Measurements from ENCODE around the gene RNF2. TPM values are rescaled to one million over a fixed set of nuclear protein-coding genes. Genes with fewer than 3 reads are reported as not detected.

RNF2 gene
- total and polyA plus RNA-seq, 10 of the 15 experiments (the other 5 are each of a cell fraction or from before 2014, with no cell fraction given) = 4.8 to 36.3 (median 15.1) TPM

DNA sequence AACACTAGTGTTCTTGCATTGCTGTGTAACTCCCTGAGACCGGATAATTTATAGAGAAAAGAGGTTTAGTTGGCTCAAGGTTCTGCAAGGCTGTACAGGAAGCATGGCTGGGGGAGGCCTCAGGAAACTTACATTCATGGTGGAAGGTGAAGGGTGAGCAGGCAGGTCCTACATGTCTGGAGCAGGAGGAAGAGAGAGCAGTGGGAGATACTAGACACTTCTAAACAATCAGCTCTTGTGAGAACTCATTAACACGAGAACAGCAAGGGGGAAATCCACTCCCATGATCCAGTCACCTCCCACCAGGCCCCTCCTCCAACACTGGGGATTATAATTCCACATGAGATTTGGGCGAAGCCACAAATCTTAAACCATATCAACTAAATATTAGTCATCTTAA lies 30.1 kb downstream of the RNF2 start:
- TF ChIP-seq CBX5 (IDR thresholded peaks at IDR 0.05; ENCODE audit: low read depth) = no peak
- TF ChIP-seq BMI1 (IDR thresholded peaks at IDR 0.05; ENCODE audit: borderline replicate concordance) = no peak
- no peak for TF ChIP-seq MTA3 (IDR thresholded peaks at IDR 0.05; ENCODE audit: borderline replicate concordance, low read length)
- TF ChIP-seq SPI1 (IDR thresholded peaks at IDR 0.05; ENCODE audit: borderline replicate concordance, insufficient read depth, low read depth, low read length) = no peak
- TF ChIP-seq, protein P1, sequence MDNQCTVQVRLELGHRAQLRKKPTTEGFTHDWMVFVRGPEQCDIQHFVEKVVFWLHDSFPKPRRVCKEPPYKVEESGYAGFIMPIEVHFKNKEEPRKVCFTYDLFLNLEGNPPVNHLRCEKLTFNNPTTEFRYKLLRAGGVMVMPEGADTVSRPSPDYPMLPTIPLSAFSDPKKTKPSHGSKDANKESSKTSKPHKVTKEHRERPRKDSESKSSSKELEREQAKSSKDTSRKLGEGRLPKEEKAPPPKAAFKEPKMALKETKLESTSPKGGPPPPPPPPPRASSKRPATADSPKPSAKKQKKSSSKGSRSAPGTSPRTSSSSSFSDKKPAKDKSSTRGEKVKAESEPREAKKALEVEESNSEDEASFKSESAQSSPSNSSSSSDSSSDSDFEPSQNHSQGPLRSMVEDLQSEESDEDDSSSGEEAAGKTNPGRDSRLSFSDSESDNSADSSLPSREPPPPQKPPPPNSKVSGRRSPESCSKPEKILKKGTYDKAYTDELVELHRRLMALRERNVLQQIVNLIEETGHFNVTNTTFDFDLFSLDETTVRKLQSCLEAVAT (IDR thresholded peaks at IDR 0.05) = no peak
- TF ChIP-seq, protein P2, sequence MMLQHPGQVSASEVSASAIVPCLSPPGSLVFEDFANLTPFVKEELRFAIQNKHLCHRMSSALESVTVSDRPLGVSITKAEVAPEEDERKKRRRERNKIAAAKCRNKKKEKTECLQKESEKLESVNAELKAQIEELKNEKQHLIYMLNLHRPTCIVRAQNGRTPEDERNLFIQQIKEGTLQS (IDR thresholded peaks at IDR 0.05; ENCODE audit: borderline replicate concordance, extremely low read depth, low read depth, low read length) = no peak
- no peak for TF ChIP-seq BRCA1 (IDR thresholded peaks at IDR 0.05; ENCODE audit: low read depth, low read length)
- TF ChIP-seq SIX5 (IDR thresholded peaks at IDR 0.05; ENCODE audit: low read depth, low read length, severe bottlenecking) = no peak
- no peak for TF ChIP-seq NR2C2 (IDR thresholded peaks at IDR 0.05; ENCODE audit: borderline replicate concordance, control insufficient read depth, insufficient read length, low read depth)
- POLR2A ChIA-PET = interaction anchor here (0.5 to 1.0 kb wide), 2 partner anchors 9 to 34 kb away, joined by 3 read pairs; no protein-coding TSS in a partner anchor
- Histone ChIP-seq H3K27me3 (replicated peaks in 1 of 2; ENCODE audit: control insufficient read depth in 2 of 2, insufficient read depth in 2 of 2, low read length in 1 of 2) (no peaks in the 10 kb centered on the region), H2AFZ (ENCODE audit: control insufficient read depth, low read depth, low read length) (no peak overlapping the region), H3K79me2 (ENCODE audit: control insufficient read depth, insufficient read depth, low read length) (peaks cover 2% of the 10 kb centered on the region), H3K4me3 (no peak overlapping the region), H3K4me2 (ENCODE audit: control insufficient read depth, insufficient read depth) (no peak overlapping the region), H3K27ac (ENCODE audit: control insufficient read depth, insufficient read depth) (no peak overlapping the region), H3K36me3 (ENCODE audit: control insufficient read depth in 2 of 2, insufficient read depth in 2 of 2, low read length in 1 of 2) (no peaks in the 10 kb centered on the region), H3K9me3 (replicated peaks; ENCODE audit: control insufficient read depth, insufficient read depth, low read length) (no peaks in the 10 kb centered on the region; the same call in 1 of the 3 replicates), H3K9ac (ENCODE audit: control insufficient read depth, insufficient read depth, low read length) (no peak overlapping the region), H3K4me1 (ENCODE audit: control insufficient read depth, insufficient read depth, low read length) (no peaks in the 10 kb centered on the region), H4K20me1 (ENCODE audit: control insufficient read depth, insufficient read depth) (no peaks in the 10 kb centered on the region)
- intact Hi-C loops (cut with micrococcal nuclease; ENCODE audit: unreplicated experiment) (no loop called here), in situ Hi-C loops (cut with MboI) (no loop called here)
- BruUV-seq (replicated peaks) = no TSS peak
- FAIRE-seq (no peak), DNase-seq (ENCODE audit: low read depth, low spot score) (no peak), ATAC-seq (peak; percentile 22; the same call in 2 of the 3 replicates)
- SMC1A ChIA-PET (ENCODE audit: uncharacterized antibody, unreplicated experiment) = interaction anchor here (1.0 to 1.8 kb wide), 2 partner anchors 10 to 29 kb away, joined by 3 to 5 read pairs; no protein-coding TSS in a partner anchor
- WGBS (ENCODE audit: insufficient coverage, insufficient replicate concordance, low lambda C conversion rate, missing lambda C conversion rate) = 63% methylated on average over 3 of the region's 3 CpGs
- CTCF ChIA-PET = no interaction called here
- RAD21 ChIA-PET (ENCODE audit: unreplicated experiment) = no interaction called here

All from GM12878 (cell line).